Lower lobe of right lung (tissue), 2 donors: ENCODE data around the gene KCNJ11. TPM values are rescaled to one million over a fixed set of nuclear protein-coding genes. Genes with fewer than 3 reads are reported as not detected.
A peak's percentile ranks its signal among the peaks of the same experiment; 100 is the strongest.

Source experiments
- ATAC-seq, 2 donors: fragments of 200-7000 bp; cut with Tn5 transposase; one replicate each; pipeline ENCODE4 v1.9.1; 2020 to 2022; ENCODE audit warnings: mild to moderate bottlenecking in 2 of 2, moderate library complexity in 2 of 2
- DNase-seq: peaks from one replicate; pipeline ENCODE4 v3.0.0-alpha.2; 2020
- H3K27ac ChIP-seq: fragments of 200-600 bp; one replicate; pipeline ENCODE4 v1.8.0; 2022
- H3K27me3 ChIP-seq: fragments of 200-600 bp; one replicate; pipeline ENCODE4 v1.8.0; 2022; ENCODE audit warnings: low read depth
- H3K36me3 ChIP-seq: fragments of 200-600 bp; one replicate; pipeline ENCODE4 v1.8.0; 2022; ENCODE audit warnings: mild to moderate bottlenecking
- H3K4me1 ChIP-seq: fragments of 200-600 bp; one replicate; pipeline ENCODE4 v1.8.0; 2022
- H3K4me3 ChIP-seq: fragments of 200-600 bp; one replicate; pipeline ENCODE4 v1.8.0; 2022; ENCODE audit warnings: mild to moderate bottlenecking
- H3K9me3 ChIP-seq: fragments of 200-600 bp; one replicate; pipeline ENCODE4 v1.8.0; 2022
- intact Hi-C: fragments of 100-400 bp; cut with DNase I; formaldehyde crosslinking; loops from one replicate; pipeline ENCODE4 v1.11.0; 2022
- total RNA-seq: library from RNA; stranded (reverse); fragmentation: NEBNext Ultra II Directional; extraction: Animal tissue kit (Norgen Biotek cat#: 25700); gene quantifications from one replicate; pipeline ENCODE4 v1.2.1, GENCODE V29; 2021
- TF ChIP-seq, protein P1 (sequence below): fragments of 200-600 bp; IDR thresholded peaks from one replicate; pipeline ENCODE4 v1.8.0; 2022; ENCODE audit warnings: antibody characterized with exemption, mild to moderate bottlenecking
- donor health status: DM: no; HTN: yes; CAD: no; lungs with severe emphysema.

The KCNJ11 gene
- total RNA-seq, 1 donor from 2014 or later: 4.3 TPM

DNA sequence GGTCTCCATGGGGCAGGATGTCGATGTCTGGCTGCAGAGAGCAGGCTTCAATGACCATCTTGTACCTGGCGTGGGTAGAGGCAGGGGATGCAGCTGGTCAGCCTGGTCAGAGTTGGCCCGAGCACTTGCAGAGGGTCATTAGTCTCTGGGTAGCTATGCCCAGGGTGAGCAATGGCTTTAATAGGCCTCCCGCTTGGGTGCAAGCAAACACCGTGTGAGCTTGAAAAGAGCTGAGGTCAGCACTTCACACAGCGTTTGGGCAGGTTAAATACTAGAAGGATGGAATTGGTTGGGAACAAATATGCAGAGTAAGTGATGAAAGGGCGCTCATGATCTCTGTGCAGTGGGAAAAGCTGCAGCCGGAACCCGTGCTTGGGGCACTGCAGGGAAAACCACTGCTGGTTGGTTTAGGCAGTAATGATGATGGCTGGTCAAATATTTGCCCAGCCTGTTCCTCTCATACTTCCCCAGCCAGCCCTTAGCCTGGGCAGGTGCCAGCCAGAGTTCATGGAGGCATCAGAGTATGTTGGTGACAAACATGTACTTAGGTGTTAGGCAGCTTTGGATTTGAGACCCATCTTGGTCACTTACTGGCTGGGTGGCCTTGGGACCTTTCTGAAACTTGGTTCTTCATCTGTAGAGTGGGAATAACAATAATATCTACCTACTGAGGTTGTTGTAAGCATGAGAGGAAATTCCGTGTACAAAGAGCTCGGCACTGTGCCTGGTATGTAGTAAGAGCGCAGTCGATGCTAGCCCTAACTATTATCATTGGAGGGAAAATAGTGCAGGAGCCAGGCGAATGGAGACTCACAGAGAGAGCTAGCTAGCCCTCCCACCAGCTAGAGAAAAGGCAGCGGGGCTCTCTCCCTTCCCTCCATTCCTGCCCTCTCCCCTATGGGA is 25.2 kb upstream of the KCNJ11 start:
- no peaks in the 10 kb centered on the region for H3K4me1 ChIP-seq
- DNase-seq (peak; percentile 81), ATAC-seq (peak; percentile 85 to 90)
- intact Hi-C loops: no loop called here
- no peaks in the 10 kb centered on the region for H3K9me3 ChIP-seq
- no peak overlapping the region for H3K4me3 ChIP-seq
- H3K36me3 ChIP-seq: no peaks in the 10 kb centered on the region
- TF ChIP-seq, protein P1, sequence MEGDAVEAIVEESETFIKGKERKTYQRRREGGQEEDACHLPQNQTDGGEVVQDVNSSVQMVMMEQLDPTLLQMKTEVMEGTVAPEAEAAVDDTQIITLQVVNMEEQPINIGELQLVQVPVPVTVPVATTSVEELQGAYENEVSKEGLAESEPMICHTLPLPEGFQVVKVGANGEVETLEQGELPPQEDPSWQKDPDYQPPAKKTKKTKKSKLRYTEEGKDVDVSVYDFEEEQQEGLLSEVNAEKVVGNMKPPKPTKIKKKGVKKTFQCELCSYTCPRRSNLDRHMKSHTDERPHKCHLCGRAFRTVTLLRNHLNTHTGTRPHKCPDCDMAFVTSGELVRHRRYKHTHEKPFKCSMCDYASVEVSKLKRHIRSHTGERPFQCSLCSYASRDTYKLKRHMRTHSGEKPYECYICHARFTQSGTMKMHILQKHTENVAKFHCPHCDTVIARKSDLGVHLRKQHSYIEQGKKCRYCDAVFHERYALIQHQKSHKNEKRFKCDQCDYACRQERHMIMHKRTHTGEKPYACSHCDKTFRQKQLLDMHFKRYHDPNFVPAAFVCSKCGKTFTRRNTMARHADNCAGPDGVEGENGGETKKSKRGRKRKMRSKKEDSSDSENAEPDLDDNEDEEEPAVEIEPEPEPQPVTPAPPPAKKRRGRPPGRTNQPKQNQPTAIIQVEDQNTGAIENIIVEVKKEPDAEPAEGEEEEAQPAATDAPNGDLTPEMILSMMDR: no peak
- no peak overlapping the region for H3K27ac ChIP-seq
- peaks cover 5% of the 10 kb centered on the region for H3K27me3 ChIP-seq

GRCh38 chr11:17412488-17413180 is 24.2 kb upstream of the KCNJ11 start:
- DNase-seq: peak; percentile 12
- intact Hi-C loops: no loop called here
- Histone ChIP-seq H3K27ac (no peak overlapping the region), H3K4me3 (no peak overlapping the region), H3K9me3 (no peaks in the 10 kb centered on the region), H3K36me3 (no peaks in the 10 kb centered on the region), H3K27me3 (no peaks in the 10 kb centered on the region), H3K4me1 (no peaks in the 10 kb centered on the region)
- TF ChIP-seq, protein P1: no peak
- ATAC-seq: no peak

- H3K4me1 ChIP-seq: peaks cover 6% of the 10 kb centered on the region
- DNase-seq (peak; percentile 1), ATAC-seq (no peak)
- no peak overlapping the region for H3K27ac ChIP-seq
- intact Hi-C loops: no loop called here
- H3K36me3 ChIP-seq: no peaks in the 10 kb centered on the region
- H3K27me3 ChIP-seq: no peaks in the 10 kb centered on the region
- H3K4me3 ChIP-seq: no peak overlapping the region
- H3K9me3 ChIP-seq: no peaks in the 10 kb centered on the region
- TF ChIP-seq, protein P1: no peak
Observed at GRCh38 chr11:17411418-17411817, 23.0 kb upstream of the KCNJ11 start.

GRCh38 chr11:17410606-17411379 is 22.3 kb upstream of the KCNJ11 start:
- Histone ChIP-seq H3K36me3 (no peaks in the 10 kb centered on the region), H3K27ac (no peak overlapping the region), H3K9me3 (no peaks in the 10 kb centered on the region), H3K4me1 (peaks cover 12% of the 10 kb centered on the region), H3K4me3 (no peak overlapping the region), H3K27me3 (no peaks in the 10 kb centered on the region)
- intact Hi-C loops: no loop called here
- no peak for ATAC-seq
- peak; percentile 35 for DNase-seq
- TF ChIP-seq, protein P1: no peak

GRCh38 chr11:17408641-17409040 is 20.2 kb upstream of the KCNJ11 start:
- DNase-seq: no peak
- H3K27ac ChIP-seq: no peak overlapping the region
- intact Hi-C loops: no loop called here
- ATAC-seq: no peak
- no peaks in the 10 kb centered on the region for H3K27me3 ChIP-seq
- no peaks in the 10 kb centered on the region for H3K36me3 ChIP-seq
- H3K9me3 ChIP-seq: no peaks in the 10 kb centered on the region
- no peak overlapping the region for H3K4me3 ChIP-seq
- TF ChIP-seq, protein P1: no peak
- H3K4me1 ChIP-seq: peaks cover 22% of the 10 kb centered on the region
